H1 (cell line): ENCODE results near the gene PARP15. TPM values are rescaled to one million over a fixed set of nuclear protein-coding genes. Genes with fewer than 3 reads are reported as not detected.

Experiments
- ASH2L ChIP-seq: fragments of 200-600, 300-600 bp; sonication (generic); IDR thresholded peaks from one replicate; pipeline ENCODE4 v1.7.1; 2017; ENCODE audit warnings: low read length
- CBX8 ChIP-seq: fragments of 300-800, 300-1000 bp; sonication (generic); IDR thresholded peaks from 2 replicates; pipeline ENCODE4 v1.7.1; 2016; ENCODE audit warnings: low read depth, low read length, borderline replicate concordance
- JUND ChIP-seq: IDR thresholded peaks from 2 replicates; pipeline ENCODE4 v1.6.1; 2011; ENCODE audit warnings: mild to moderate bottlenecking, improper control_type of control experiment, low read length
- KDM5A ChIP-seq: fragments of 200-600 bp; IDR thresholded peaks from 2 replicates; pipeline ENCODE4 v1.7.1; 2012; ENCODE audit warnings: mild to moderate bottlenecking, low read length, inconsistent platforms, mixed read lengths
- polyA plus RNA-seq, 7 experiments: library from polyadenylated mRNA; depleted of rRNA in 3 of 7; stranded (reverse) in 5 of 7; unstranded in 2 of 7; fragments of >200 nt in 5 of 7; fragments of 200-250 nt in 2 of 7; gene quantifications; 1 replicate in 5 of 7; 2 replicates in 1 of 7; 4 replicates in 1 of 7; pipeline versions ENCODE4 v1.2.1 to v1.2.3, GENCODE V29; 2011 to 2013; ENCODE audit warnings: missing spikeins in 2 of 7, mixed read lengths in 2 of 7
- total RNA-seq: library from RNA; stranded (reverse); fragmentation: NEBNext Ultra II Directional; extraction: Animal tissue kit (Norgen Biotek cat#: 25700); gene quantifications from 2 replicates; pipeline ENCODE4 v1.2.1, GENCODE V29; 2021

PARP15 gene
- total and polyA plus RNA-seq, 2 of the 8 experiments (the other 6 are each of a cell fraction or from before 2014, with no cell fraction given): 0.37 to 0.45 TPM

DNA sequence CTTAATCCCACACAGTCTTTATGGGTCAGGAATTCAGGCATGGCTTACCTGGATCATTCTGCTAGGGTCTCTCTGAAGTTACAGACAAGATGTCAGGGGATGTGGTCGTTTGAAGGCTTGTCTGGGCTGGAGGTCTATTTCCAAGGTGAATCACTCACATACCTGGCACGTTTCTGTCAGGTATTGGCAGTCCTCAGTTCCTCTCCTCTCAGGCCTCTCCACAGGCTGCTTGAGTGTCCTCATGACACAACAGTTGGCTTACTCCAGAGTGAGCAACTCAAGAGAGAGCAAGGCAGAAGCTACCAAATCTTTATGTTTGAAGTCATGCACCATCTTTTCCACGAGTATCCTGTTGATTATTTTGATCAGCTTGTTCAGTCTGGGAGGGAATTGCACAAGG, 59.2 kb downstream of the PARP15 start (continued):
- TF ChIP-seq KDM5A (no peak), CBX8 (no peak), ASH2L (no peak), JUND (no peak)
